NB4 (cell line): ENCODE measurements around the gene CA5A.

ENCODE experiments used
- MAX ChIP-seq: IDR thresholded peaks from 2 replicates; pipeline ENCODE4 v1.6.1; 2011; ENCODE audit warnings: low read depth, low read length
- POLR2A ChIP-seq: IDR thresholded peaks from 2 replicates; pipeline ENCODE4 v1.6.1; 2011; ENCODE audit warnings: mild to moderate bottlenecking; ENCODE audit not compliant: insufficient read length; ENCODE audit errors: extremely low read depth
- TF ChIP-seq, protein P1 (sequence below): IDR thresholded peaks from one replicate; pipeline ENCODE4 v1.5.1; 2012; ENCODE audit warnings: low read depth, low read length

GRCh38 chr16:87924041-87924810 lies 12.1 kb downstream of the CA5A start:
- TF ChIP-seq, protein P1, sequence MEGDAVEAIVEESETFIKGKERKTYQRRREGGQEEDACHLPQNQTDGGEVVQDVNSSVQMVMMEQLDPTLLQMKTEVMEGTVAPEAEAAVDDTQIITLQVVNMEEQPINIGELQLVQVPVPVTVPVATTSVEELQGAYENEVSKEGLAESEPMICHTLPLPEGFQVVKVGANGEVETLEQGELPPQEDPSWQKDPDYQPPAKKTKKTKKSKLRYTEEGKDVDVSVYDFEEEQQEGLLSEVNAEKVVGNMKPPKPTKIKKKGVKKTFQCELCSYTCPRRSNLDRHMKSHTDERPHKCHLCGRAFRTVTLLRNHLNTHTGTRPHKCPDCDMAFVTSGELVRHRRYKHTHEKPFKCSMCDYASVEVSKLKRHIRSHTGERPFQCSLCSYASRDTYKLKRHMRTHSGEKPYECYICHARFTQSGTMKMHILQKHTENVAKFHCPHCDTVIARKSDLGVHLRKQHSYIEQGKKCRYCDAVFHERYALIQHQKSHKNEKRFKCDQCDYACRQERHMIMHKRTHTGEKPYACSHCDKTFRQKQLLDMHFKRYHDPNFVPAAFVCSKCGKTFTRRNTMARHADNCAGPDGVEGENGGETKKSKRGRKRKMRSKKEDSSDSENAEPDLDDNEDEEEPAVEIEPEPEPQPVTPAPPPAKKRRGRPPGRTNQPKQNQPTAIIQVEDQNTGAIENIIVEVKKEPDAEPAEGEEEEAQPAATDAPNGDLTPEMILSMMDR = no peak
- TF ChIP-seq MAX (no peak), POLR2A (no peak)
